GM12875 (cell line): ENCODE measurements around the gene CACNA1E.

Source experiments
- H3K4me3 ChIP-seq: one replicate; pipeline ENCODE4 v1.5.1; 2011; ENCODE audit warnings: low read depth, low read length, control low read depth
- TF ChIP-seq, protein P1 (sequence below): IDR thresholded peaks from 2 replicates; pipeline ENCODE4 v1.5.1; 2011; ENCODE audit warnings: low read depth, mild to moderate bottlenecking, control low read depth, inconsistent platforms, low read length, moderate library complexity, borderline replicate concordance; ENCODE audit not compliant: insufficient read depth

CACNA1E gene

DNA sequence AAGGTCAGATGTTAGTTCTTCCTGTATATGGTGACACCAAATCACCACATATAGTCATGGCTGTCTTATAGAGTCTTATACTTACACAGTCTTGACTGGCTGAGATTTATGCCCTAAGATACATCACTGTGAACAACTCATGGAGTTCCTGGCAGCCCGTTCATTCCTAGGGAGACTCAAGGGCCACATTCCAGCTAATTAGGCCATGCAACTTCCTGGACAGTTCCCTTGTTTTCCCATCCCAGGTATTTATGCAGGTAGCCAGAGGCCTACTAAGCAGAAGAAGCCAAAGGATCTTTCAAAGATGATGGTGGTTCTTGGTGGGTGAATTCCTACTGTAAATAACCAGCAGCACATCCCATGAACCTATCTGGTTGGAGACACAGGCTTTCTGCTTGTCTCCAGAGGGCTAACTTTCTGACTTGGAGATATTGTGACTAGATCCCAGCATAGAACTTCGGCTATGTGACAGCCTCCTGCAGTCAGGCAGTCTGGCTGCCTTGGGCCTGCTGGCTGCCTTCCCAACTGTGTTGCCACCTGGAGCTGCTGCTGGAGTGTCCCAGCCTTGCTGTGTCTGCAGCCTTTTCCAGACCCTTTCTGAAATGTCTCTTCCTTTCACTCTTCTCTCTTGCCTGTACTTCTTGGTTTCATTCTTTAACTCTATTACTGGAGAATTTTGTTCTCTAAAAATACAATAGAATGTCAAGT is 283.8 kb downstream of the CACNA1E start:
- TF ChIP-seq, protein P1, sequence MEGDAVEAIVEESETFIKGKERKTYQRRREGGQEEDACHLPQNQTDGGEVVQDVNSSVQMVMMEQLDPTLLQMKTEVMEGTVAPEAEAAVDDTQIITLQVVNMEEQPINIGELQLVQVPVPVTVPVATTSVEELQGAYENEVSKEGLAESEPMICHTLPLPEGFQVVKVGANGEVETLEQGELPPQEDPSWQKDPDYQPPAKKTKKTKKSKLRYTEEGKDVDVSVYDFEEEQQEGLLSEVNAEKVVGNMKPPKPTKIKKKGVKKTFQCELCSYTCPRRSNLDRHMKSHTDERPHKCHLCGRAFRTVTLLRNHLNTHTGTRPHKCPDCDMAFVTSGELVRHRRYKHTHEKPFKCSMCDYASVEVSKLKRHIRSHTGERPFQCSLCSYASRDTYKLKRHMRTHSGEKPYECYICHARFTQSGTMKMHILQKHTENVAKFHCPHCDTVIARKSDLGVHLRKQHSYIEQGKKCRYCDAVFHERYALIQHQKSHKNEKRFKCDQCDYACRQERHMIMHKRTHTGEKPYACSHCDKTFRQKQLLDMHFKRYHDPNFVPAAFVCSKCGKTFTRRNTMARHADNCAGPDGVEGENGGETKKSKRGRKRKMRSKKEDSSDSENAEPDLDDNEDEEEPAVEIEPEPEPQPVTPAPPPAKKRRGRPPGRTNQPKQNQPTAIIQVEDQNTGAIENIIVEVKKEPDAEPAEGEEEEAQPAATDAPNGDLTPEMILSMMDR: no peak
- H3K4me3 ChIP-seq: no peak overlapping the region

DNA sequence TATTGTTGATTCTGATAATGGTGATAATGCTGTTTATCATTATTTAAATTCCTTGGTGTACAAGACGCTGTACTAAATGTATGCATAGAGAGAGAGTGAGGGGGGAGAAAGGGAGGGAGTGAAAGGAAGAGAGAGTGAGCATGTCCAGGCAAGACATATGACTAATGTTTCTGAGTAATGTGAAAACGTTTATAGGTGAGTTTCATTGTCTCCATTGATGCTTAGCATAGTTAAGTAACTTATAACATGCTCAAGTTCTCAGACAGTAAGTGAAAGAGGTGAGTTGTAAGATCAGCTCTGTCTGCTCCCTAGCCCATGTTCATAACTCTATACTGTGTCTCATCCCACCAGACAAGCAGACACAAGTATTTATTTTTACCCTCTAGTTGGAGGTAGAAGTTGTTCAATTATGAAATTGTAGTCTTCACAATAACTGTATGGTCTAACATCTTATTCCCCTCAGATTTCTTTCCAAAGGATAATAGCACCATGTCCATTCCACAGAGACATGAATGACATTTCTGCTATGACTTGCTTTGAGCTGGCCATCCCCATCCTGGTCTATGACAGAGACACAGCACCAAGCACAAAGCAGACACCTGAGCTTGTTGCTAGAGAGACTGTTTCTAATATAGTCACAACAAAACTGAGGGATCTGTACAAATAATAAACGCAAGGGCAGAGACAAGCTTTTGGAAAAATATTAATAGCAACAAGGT is 285.1 kb downstream of the CACNA1E start:
- no peak overlapping the region for H3K4me3 ChIP-seq
- TF ChIP-seq, protein P1: no peak

DNA sequence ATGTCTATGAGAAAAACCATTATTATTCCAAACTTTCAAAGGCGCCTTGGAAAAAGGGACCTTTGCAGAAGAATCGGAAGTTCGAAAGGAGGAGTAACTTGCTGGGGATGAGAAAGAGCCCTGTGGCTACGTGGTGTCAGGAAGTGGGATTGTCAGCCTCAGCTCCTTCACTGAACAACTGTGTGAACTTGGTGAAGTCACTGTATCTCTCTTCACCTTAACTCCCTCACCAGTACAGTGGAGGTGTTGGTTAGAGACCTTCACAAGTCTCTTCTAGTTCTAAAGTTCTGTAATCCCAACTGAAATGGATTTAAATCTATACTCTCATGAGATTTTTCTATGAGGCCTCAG is 285.6 kb downstream of the CACNA1E start:
- no peak overlapping the region for H3K4me3 ChIP-seq
- TF ChIP-seq, protein P1: no peak

DNA sequence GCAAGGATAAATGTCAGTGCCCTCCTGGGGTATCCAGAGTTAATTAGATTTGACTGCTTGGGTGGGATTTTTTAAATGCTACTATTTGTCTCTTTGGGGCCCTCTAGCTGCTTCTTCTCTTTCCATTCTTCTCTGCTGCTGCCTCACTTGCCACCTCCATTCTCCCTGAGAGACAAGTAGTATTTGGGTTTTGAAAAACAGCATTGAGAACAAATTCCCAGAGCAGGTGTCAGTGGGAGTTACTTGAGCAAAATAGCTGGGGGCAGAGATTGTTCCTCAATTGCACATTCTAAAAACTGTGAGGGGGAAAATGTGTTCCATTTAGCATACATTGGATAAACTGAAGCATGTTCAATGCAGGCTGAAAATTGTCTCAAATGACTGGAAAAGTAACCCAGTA is 286.5 kb downstream of the CACNA1E start:
- no peak overlapping the region for H3K4me3 ChIP-seq
- TF ChIP-seq, protein P1: no peak

DNA sequence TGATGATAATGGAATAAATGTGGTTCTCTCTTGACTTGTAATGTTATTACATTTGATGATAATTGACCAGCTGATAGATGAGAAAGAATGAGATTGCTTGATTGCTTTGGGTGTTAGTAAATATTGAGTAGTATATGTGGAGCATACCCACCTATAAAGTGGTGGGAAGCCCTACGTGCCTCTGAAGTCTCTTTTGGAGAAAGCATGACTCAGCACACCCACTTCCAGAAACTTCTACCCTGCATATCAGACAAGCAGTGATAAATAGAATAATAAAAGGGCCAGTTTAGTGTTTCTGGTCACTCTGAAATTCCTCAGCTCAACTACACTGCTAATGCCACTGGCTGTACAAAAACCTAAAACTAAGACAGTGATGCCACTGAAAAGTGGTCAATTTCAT is 289.4 kb downstream of the CACNA1E start:
- H3K4me3 ChIP-seq: no peak overlapping the region
- TF ChIP-seq, protein P1: no peak

DNA sequence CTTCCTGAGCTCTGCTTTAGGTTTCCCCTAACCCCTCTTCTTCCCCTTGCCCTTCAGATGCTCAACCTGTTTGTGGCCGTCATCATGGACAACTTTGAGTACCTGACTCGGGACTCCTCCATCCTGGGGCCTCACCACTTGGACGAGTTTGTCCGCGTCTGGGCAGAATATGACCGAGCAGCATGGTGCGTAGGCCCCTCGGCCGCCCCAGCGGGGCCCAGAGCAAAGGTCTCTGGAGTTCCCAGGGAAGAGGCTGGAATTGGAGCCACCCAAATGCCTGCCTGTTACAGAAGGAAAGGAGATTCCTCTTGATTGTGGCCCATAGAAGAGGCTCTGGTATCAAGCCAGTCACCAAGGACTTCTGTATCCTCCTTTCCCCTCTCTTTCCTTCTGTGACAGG is 292.7 kb downstream of the CACNA1E start:
- H3K4me3 ChIP-seq: no peak overlapping the region
- TF ChIP-seq, protein P1: no peak

DNA sequence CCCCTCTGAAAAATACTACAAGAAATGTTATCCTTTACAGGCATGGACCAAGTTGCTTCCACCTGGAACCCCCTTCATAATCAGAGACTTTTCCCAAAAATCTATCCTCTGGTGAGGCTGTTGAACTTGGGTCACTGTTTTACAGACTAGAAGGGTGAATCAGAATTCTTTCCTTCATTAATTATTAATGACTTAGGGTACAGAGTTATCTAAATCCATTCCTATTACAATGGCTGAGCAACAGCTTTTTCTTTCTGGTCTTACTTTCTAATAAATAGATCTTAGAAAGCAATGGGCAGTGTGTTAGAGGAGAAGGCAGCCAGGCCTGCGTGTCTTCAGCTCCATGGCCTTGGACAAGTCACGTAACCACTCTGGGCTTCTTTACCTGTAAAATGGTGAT is 294.0 kb downstream of the CACNA1E start:
- H3K4me3 ChIP-seq: no peak overlapping the region
- TF ChIP-seq, protein P1: no peak
